ENCODE results near the gene TSR3. TPM values are rescaled to one million over a fixed set of nuclear protein-coding genes. Genes with fewer than 3 reads are reported as not detected.

TSR3 gene
- total and polyA plus RNA-seq, 2 donors from 2014 or later, result 44.8 to 95.4 TPM

- TF ChIP-seq CTCF (IDR thresholded peaks at IDR 0.05; ENCODE audit: borderline replicate concordance, extremely low read depth, insufficient read depth), result no peak
- DNase-seq, result peak in 1 of 5 donors; percentile 63
- no peak overlapping the region for H3K27ac ChIP-seq (ENCODE audit: low read depth in 2 of 2, low read length in 2 of 2)
- FAIRE-seq, result no peak
- no peak overlapping the region for H3K9ac ChIP-seq (ENCODE audit: low read length in 3 of 3)
- H3K36me3 ChIP-seq (ENCODE audit: control insufficient read depth in 2 of 3, insufficient read depth in 3 of 3, low read length in 3 of 3), result peaks cover 2 to 26% (median 6%) of the 10 kb centered on the region in 3 donors
- H3K27me3 ChIP-seq (ENCODE audit: control insufficient read depth, insufficient read depth, low read length), result no peaks in the 10 kb centered on the region
- no peaks in the 10 kb centered on the region for H3K4me1 ChIP-seq (ENCODE audit: control insufficient read depth in 2 of 3, insufficient read depth in 2 of 3, low read depth in 1 of 3, low read length in 3 of 3)
- intact Hi-C loops (cut with DNase I), result no loop called here
- no peak overlapping the region for H3K4me3 ChIP-seq (ENCODE audit: low read length in 3 of 3)
- H3K9me3 ChIP-seq (ENCODE audit: control insufficient read depth in 2 of 3, insufficient read depth in 1 of 3, low read length in 3 of 3), result no peaks in the 10 kb centered on the region
Observed at GRCh38 chr16:1362807-1363206, 11.1 kb upstream of the TSR3 start.

- TF ChIP-seq CTCF (IDR thresholded peaks at IDR 0.05; ENCODE audit: borderline replicate concordance, extremely low read depth, insufficient read depth), result no peak
- Histone ChIP-seq H3K9ac (ENCODE audit: low read length in 3 of 3) (no peak overlapping the region), H3K36me3 (ENCODE audit: control insufficient read depth in 2 of 3, insufficient read depth in 3 of 3, low read length in 3 of 3) (peaks cover 2 to 26% (median 6%) of the 10 kb centered on the region in 3 donors), H3K4me3 (ENCODE audit: low read length in 3 of 3) (no peak overlapping the region), H3K4me1 (ENCODE audit: control insufficient read depth in 2 of 3, insufficient read depth in 2 of 3, low read depth in 1 of 3, low read length in 3 of 3) (no peaks in the 10 kb centered on the region), H3K9me3 (ENCODE audit: control insufficient read depth in 2 of 3, insufficient read depth in 1 of 3, low read length in 3 of 3) (no peaks in the 10 kb centered on the region), H3K27ac (ENCODE audit: low read depth in 2 of 2, low read length in 2 of 2) (no peak overlapping the region), H3K27me3 (ENCODE audit: control insufficient read depth, insufficient read depth, low read length) (no peaks in the 10 kb centered on the region)
- DNase-seq (peak in 1 of 5 donors; percentile 64), FAIRE-seq (no peak)
- intact Hi-C loops (cut with DNase I), result no loop called here
Observed at GRCh38 chr16:1361685-1362360, 10.1 kb upstream of the TSR3 start.

GRCh38 chr16:1357906-1358566, 6.4 kb upstream of the TSR3 start:
- no peaks in the 10 kb centered on the region for H3K27me3 ChIP-seq (ENCODE audit: control insufficient read depth, insufficient read depth, low read length)
- no peak overlapping the region for H3K4me3 ChIP-seq (ENCODE audit: low read length in 3 of 3)
- H3K9me3 ChIP-seq (ENCODE audit: control insufficient read depth in 2 of 3, insufficient read depth in 1 of 3, low read length in 3 of 3), result no peaks in the 10 kb centered on the region
- DNase-seq (no peak), FAIRE-seq (no peak)
- no peak overlapping the region for H3K9ac ChIP-seq (ENCODE audit: low read length in 3 of 3)
- no peak overlapping the region for H3K27ac ChIP-seq (ENCODE audit: low read depth in 2 of 2, low read length in 2 of 2)
- peaks cover 0 to 5% (median 0%) of the 10 kb centered on the region in 3 donors for H3K4me1 ChIP-seq (ENCODE audit: control insufficient read depth in 2 of 3, insufficient read depth in 2 of 3, low read depth in 1 of 3, low read length in 3 of 3)
- no peak for TF ChIP-seq CTCF (IDR thresholded peaks at IDR 0.05; ENCODE audit: borderline replicate concordance, extremely low read depth, insufficient read depth)
- H3K36me3 ChIP-seq (ENCODE audit: control insufficient read depth in 2 of 3, insufficient read depth in 3 of 3, low read length in 3 of 3), result peaks cover 2 to 13% (median 2%) of the 10 kb centered on the region in 3 donors
- intact Hi-C loops (cut with DNase I), result no loop called here

Measured in kidney (tissue), 14 donors.